HCT116 (cell line): ENCODE results near the gene U2AF2. TPM values are rescaled to one million over a fixed set of nuclear protein-coding genes. Genes with fewer than 3 reads are reported as not detected.

ENCODE experiments used
- EGR1 ChIP-seq: IDR thresholded peaks from 2 replicates; pipeline ENCODE4 v1.6.1; 2012; ENCODE audit warnings: low read depth
- EZH2phosphoT487 ChIP-seq: fragments of 200-600 bp; IDR thresholded peaks from 2 replicates; pipeline ENCODE4 v1.6.1; 2018; ENCODE audit warnings: antibody characterized with exemption, borderline replicate concordance
- MAX ChIP-seq: IDR thresholded peaks from 2 replicates; pipeline ENCODE4 v1.6.1; 2012
- POLR2A ChIP-seq: IDR thresholded peaks from 2 replicates; pipeline ENCODE4 v1.7.0; 2011; ENCODE audit warnings: borderline replicate concordance; ENCODE audit not compliant: insufficient read depth, insufficient read length; ENCODE audit errors: extremely low read depth
- POLR2AphosphoS5 ChIP-seq: IDR thresholded peaks from 2 replicates; pipeline ENCODE4 v1.6.1; 2011; ENCODE audit warnings: mild to moderate bottlenecking, low read depth, low read length, moderate library complexity
- RAD21 ChIP-seq: IDR thresholded peaks from 2 replicates; pipeline ENCODE4 v1.6.1; 2012; ENCODE audit warnings: low read depth, mild to moderate bottlenecking
- REST ChIP-seq: IDR thresholded peaks from 2 replicates; pipeline ENCODE4 v1.6.1; 2012; ENCODE audit warnings: low read depth
- SRF ChIP-seq: IDR thresholded peaks from 2 replicates; pipeline ENCODE4 v1.6.1; 2012; ENCODE audit warnings: low read depth
- ZBTB33 ChIP-seq: IDR thresholded peaks from 2 replicates; pipeline ENCODE4 v1.6.1; 2011; ENCODE audit warnings: mild to moderate bottlenecking, low read length, moderate library complexity; ENCODE audit not compliant: insufficient replicate concordance; ENCODE audit errors: extremely low read depth
- ZNF274 ChIP-seq: fragments of 200-500 bp; sonication (Bioruptor generic); IDR thresholded peaks from 2 replicates; pipeline ENCODE4 v1.6.1; 2014; ENCODE audit warnings: mild to moderate bottlenecking, low read depth, low read length, inconsistent platforms
- total RNA-seq: library from RNA; stranded (reverse); gene quantifications from one replicate; pipeline ENCODE4 v1.2.1, GENCODE V29; 2021; ENCODE audit not compliant: unreplicated experiment

Gene U2AF2
- total RNA-seq, 1 experiment from 2014 or later, result 259 TPM

GRCh38 chr19:55640577-55641425 is 14.0 kb upstream of the U2AF2 start, which contains the start of gene ZNF580 (continued):
- TF ChIP-seq ZBTB33, result no peak
- no peak for TF ChIP-seq EZH2phosphoT487
- no peak for TF ChIP-seq EGR1
- TF ChIP-seq ZNF274, result no peak
- TF ChIP-seq RAD21, result no peak
- no peak for TF ChIP-seq REST
- TF ChIP-seq MAX, result 0 out of 2 replicates have a peak, but pooled peaks have one; percentile 40
- no peak for TF ChIP-seq SRF
- peak; percentile 46; the same call in 1 of the 2 replicates for TF ChIP-seq POLR2AphosphoS5
- peak; percentile 22 for TF ChIP-seq POLR2A
